ENCODE results near the gene CUTA.
"Not testable (repeated sequence)": the region's sequence is repeated elsewhere in the genome, so short reads cannot be mapped to it uniquely, and the experiment has no call there.

The CUTA gene

GRCh38 chr6:33367715-33368025 is 50.2 kb downstream of the CUTA start:
- not testable (repeated sequence) for DNase-seq (ENCODE audit: low read depth)

DNA sequence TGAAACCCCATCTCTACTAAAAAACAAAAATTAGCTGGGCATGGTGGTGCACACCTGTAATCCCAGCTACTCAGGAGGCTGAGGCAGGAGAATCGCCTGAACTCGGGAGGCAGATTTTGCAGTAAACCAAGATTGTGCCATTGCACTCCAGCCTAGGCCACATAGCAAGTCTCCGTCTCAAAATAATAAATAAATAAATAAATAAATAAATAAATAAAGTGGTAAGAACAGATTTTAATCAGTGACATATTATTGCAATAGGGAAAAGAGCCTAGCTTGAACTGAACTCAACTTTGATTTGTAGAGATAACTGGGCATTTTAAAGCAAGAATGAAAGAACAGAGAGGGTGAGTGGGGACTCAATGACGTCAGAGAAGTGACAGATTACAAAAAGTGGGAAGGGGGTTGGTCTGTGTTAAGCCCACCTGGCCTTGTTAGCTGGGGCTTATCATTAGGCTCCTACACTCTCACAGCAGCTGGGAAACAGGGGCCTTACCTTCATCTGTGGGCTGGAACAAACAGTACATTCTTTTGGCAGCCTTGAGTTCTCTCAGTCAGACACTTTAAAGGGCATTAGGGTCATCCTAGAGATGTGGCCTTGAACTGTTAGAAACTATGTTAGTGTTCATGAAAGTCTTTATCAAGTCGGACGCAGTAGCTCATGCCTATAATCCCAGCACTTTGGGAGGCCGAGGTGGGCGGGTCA is 50.7 kb downstream of the CUTA start:
- DNase-seq (ENCODE audit: low read depth): no peak
